Stomach smooth muscle (tissue), 2 donors: Measurements from ENCODE around the gene SLC6A12.
"Not testable (repeated sequence)": the region's sequence is repeated elsewhere in the genome, so short reads cannot be mapped to it uniquely, and the experiment has no call there.

Experiments
- H3K27ac ChIP-seq: one replicate; pipeline ENCODE4 v1.7.0; 2013; ENCODE audit warnings: mild to moderate bottlenecking, low read length, inconsistent platforms
- H3K27me3 ChIP-seq, 2 donors: one replicate each; pipeline ENCODE4 v1.7.0; 2013; ENCODE audit warnings: low read length in 2 of 2; ENCODE audit not compliant: insufficient read depth in 2 of 2, control insufficient read depth in 1 of 2
- H3K36me3 ChIP-seq, 2 donors: one replicate each; pipeline ENCODE4 v1.7.0; 2013; ENCODE audit warnings: low read length in 2 of 2; ENCODE audit not compliant: control insufficient read depth in 2 of 2, insufficient read depth in 2 of 2
- H3K4me1 ChIP-seq: one replicate; pipeline ENCODE4 v1.7.0; 2013; ENCODE audit warnings: low read length; ENCODE audit not compliant: control insufficient read depth, insufficient read depth
- H3K4me3 ChIP-seq, 2 donors: one replicate each; pipeline ENCODE4 v1.7.0; 2013; ENCODE audit warnings: low read length in 2 of 2
- H3K9ac ChIP-seq, 2 donors: one replicate each; pipeline ENCODE4 v1.7.0; 2013; ENCODE audit warnings: low read length in 2 of 2, mild to moderate bottlenecking in 1 of 2
- H3K9me3 ChIP-seq, 2 donors: one replicate each; pipeline ENCODE4 v1.7.0; 2013; ENCODE audit warnings: low read length in 2 of 2; ENCODE audit not compliant: control insufficient read depth in 2 of 2
- donor health status: healthy.
- donor health status: Pancreatic carcinoma.

SLC6A12 gene

DNA sequence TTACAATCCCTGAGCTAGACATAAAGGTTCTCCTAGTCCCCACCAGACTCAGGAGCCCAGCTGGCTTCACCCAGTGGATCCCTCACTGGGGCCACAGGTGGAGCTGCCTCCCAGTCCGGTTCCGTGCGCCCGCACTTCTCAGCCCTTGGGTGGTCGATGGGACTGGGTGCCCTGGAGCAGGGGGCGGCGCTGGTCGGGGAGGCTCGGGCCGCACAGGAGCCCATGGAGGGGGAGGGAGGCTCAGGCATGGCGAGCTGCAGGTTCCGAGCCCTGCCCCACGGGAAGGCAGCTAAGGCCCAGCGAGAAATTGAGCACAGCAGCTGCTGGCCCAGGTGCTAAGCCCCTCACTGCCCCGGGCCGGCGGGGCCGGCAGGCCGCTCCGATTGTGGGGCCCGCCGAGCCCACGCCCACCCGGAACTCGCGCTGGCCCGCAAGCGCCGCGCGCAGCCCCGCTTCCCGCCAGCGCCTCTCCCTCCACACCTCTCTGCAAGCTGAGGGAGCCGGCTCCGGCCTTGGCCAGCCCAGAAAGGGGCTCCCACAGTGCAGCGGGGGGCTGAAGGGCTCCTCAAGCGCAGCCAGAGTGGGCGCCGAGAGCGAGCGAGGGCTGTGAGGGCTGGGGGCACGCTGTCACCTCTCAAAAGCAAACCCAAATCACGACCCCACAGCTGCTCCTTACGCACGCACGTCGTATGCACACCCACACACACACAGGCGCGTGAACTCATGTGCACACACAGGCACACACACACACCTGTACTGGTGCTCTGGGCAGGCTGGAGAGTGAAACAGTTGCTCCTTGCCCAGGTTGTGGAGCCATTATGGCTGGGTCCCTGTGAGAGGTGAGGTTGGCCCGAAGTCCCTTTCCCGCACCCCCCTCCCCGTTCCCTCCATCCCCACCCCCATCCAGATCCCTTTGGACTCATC lies 25.7 kb downstream of the SLC6A12 start:
- not testable (repeated sequence) for H3K9me3 ChIP-seq, H3K4me1 ChIP-seq, H3K9ac ChIP-seq, H3K27ac ChIP-seq, H3K36me3 ChIP-seq
- Histone ChIP-seq H3K4me3 (peak overlapping the region; percentile 46 to 75), H3K27me3 (peaks cover 0 to 15% of the 10 kb centered on the region in 2 donors)

DNA sequence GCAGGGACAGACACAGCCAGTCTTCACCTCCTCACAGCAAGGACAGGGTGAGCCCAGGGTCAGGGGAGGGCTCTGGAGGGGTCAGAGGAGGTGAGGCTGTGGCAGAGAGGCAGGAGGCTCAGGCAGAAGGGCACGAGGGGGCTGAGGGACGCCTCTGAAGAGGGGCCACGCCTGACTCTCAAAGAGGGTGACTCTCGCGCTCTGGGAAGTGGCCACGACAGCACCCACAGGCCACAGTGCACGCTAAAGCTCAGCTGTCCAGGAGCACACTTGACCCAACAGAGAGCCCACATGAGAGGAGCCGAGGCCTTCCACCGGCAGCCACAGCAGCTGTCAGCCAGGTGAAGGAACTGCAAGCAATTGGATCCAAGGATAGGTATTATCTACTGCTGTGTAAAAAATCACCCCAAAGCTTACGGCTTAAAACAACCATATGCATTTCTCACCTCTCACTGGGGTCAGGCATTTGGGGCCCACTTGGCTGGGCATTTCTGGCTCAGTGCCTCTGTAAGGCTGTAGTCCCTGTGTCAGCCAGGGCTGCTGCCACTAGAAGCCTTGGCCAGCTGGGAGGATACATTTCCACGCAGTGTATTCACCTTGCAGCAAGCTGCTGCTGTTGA lies 27.8 kb downstream of the SLC6A12 start:
- Histone ChIP-seq H3K4me3 (no peak overlapping the region), H3K4me1 (peaks cover 8% of the 10 kb centered on the region), H3K9ac (no peak overlapping the region), H3K27ac (no peak overlapping the region), H3K27me3 (peaks cover 0 to 8% of the 10 kb centered on the region in 2 donors), H3K9me3 (no peaks in the 10 kb centered on the region), H3K36me3 (no peaks in the 10 kb centered on the region)

- Histone ChIP-seq H3K9ac (no peak overlapping the region), H3K27ac (no peak overlapping the region), H3K36me3 (no peaks in the 10 kb centered on the region), H3K9me3 (no peaks in the 10 kb centered on the region), H3K4me3 (no peak overlapping the region), H3K27me3 (peaks cover 0 to 3% of the 10 kb centered on the region in 2 donors), H3K4me1 (peaks cover 8% of the 10 kb centered on the region)
These were observed 28.4 kb downstream of the SLC6A12 start for GRCh38 chr12:185576-185955.

DNA sequence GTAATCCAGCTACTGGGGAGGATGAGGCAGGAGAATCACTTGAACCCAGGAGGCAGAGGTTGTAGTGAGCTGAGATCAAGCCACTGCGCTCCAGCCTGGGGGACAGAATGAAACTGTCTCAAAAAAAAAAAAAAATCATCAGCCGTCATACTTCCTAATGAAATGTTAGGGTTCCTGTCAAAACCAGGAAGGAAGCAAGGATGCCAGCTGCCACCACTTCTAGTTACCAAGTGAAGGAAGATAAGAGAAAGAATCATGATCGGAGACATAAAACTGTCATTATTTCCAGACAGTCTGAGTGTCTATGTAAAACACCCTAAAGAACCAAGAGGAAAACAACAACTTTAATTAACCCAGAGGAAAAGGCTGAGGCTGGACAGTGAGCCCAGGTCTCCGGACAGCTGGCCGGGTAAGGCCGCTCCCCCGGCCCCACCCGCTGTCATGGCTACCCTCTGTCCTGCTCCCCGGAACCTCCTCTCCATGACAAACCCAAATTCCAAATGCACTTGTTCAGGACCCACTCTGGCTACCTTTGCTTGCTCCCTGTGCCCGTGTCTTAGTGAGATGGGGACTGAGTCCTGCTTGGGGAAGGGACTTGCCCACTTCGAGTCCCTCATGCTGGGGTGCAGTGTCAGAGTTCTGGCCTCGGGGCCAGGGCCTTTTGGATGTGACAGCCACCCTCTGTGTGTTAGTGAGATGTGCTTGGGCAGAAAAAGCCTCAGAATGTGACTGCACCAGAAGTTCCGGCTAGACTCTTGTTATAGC lies 29.0 kb downstream of the SLC6A12 start:
- H3K27ac ChIP-seq = no peak overlapping the region
- H3K27me3 ChIP-seq = peaks cover 0 to 2% of the 10 kb centered on the region in 2 donors
- H3K36me3 ChIP-seq = no peaks in the 10 kb centered on the region
- peaks cover 8% of the 10 kb centered on the region for H3K4me1 ChIP-seq
- H3K9ac ChIP-seq = no peak overlapping the region
- no peaks in the 10 kb centered on the region for H3K9me3 ChIP-seq
- no peak overlapping the region for H3K4me3 ChIP-seq

- Histone ChIP-seq H3K36me3 (no peaks in the 10 kb centered on the region), H3K4me1 (peaks cover 4% of the 10 kb centered on the region), H3K9me3 (no peaks in the 10 kb centered on the region), H3K27ac (no peak overlapping the region), H3K9ac (no peak overlapping the region), H3K4me3 (no peak overlapping the region), H3K27me3 (peaks cover 7 to 12% of the 10 kb centered on the region in 2 donors)
These were observed 31.5 kb downstream of the SLC6A12 start for GRCh38 chr12:182381-182892.

DNA sequence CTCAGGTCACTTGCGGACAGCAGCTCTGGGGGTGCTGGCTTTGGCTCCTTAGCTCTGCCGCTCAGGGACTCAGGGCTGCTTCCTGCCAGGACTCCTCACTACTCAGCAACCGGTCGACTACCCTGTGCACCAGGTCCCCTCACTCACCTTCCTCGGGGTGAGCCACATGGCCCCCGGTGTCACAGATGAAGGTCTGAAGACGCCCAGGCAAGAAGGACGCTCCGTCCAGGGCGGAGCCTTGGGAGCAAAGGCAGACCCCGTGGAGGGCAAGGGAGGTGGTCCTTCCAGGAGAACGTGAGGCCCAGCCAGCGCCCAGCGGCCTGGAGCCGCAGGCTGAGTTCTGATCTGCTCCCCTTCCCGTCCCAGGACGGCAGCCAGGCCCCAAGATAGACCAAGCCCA lies 32.0 kb downstream of the SLC6A12 start:
- H3K4me1 ChIP-seq = peaks cover 5% of the 10 kb centered on the region
- no peak overlapping the region for H3K9ac ChIP-seq
- no peaks in the 10 kb centered on the region for H3K36me3 ChIP-seq
- no peak overlapping the region for H3K27ac ChIP-seq
- H3K4me3 ChIP-seq = no peak overlapping the region
- H3K27me3 ChIP-seq = peaks cover 8 to 15% of the 10 kb centered on the region in 2 donors
- H3K9me3 ChIP-seq = no peaks in the 10 kb centered on the region

- H3K27me3 ChIP-seq = peaks cover 10 to 15% of the 10 kb centered on the region in 2 donors
- no peak overlapping the region for H3K4me3 ChIP-seq
- no peaks in the 10 kb centered on the region for H3K9me3 ChIP-seq
- no peaks in the 10 kb centered on the region for H3K36me3 ChIP-seq
- no peak overlapping the region for H3K9ac ChIP-seq
- H3K4me1 ChIP-seq = peaks cover 10% of the 10 kb centered on the region
- H3K27ac ChIP-seq = no peak overlapping the region
These were observed 33.5 kb downstream of the SLC6A12 start for GRCh38 chr12:180445-180844.

GRCh38 chr12:179885-180284 lies 34.1 kb downstream of the SLC6A12 start:
- Histone ChIP-seq H3K9me3 (no peaks in the 10 kb centered on the region), H3K27ac (no peak overlapping the region), H3K9ac (no peak overlapping the region), H3K4me3 (no peak overlapping the region), H3K27me3 (peaks cover 10 to 15% of the 10 kb centered on the region in 2 donors), H3K36me3 (no peaks in the 10 kb centered on the region), H3K4me1 (peaks cover 10% of the 10 kb centered on the region)

DNA sequence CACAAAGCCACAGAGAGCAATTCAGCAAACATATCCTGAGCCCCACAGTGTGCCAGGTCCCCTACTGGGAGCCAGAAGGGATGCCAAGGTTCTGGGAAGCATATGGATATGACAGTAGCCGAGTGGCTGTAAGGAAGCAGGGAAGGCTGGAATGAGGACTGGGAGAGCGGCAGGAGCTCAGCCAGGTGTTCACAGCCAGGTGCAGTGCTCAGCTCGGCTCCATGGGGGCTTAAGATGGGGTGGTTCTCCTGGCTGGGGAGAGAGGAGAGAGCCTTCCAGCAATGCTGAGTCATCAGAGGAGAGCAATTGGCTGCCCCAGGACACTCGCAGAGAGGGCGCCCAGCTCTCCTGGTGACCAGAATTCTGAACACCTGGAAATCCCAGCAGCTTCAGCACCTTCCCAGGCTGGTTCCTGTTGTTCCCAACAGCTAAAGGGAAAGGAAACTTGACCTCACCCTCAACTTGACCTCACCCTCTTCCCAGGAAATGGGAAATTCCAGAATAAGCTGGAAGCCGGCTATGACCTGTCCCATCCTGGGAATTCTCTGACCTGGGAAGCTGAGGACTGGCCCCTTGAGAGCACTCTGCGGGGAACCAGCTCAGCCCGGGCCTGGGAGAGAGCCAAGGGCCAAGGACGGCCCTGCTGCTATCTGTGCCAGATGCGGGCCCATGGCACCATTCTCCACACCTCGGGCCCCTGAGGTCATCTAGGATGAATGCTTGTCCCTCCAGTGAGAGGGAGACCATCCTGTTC lies 34.6 kb downstream of the SLC6A12 start:
- no peak overlapping the region for H3K9ac ChIP-seq

GRCh38 chr12:178829-179109 lies 35.2 kb downstream of the SLC6A12 start:
- H3K9me3 ChIP-seq = no peaks in the 10 kb centered on the region
- peaks cover 10 to 15% of the 10 kb centered on the region in 2 donors for H3K27me3 ChIP-seq
- H3K4me1 ChIP-seq = peaks cover 10% of the 10 kb centered on the region
- H3K27ac ChIP-seq = no peak overlapping the region
- no peak overlapping the region for H3K4me3 ChIP-seq
- no peak overlapping the region for H3K9ac ChIP-seq
- H3K36me3 ChIP-seq = no peaks in the 10 kb centered on the region

More for the DNA sequence above, 34.6 kb downstream of the SLC6A12 start:
- Histone ChIP-seq H3K4me1 (peaks cover 10% of the 10 kb centered on the region), H3K9me3 (no peaks in the 10 kb centered on the region), H3K27ac (no peak overlapping the region), H3K36me3 (no peaks in the 10 kb centered on the region), H3K27me3 (peaks cover 10 to 15% of the 10 kb centered on the region in 2 donors), H3K4me3 (no peak overlapping the region)
